ENCODE measurements around the gene LRRC40.

Gene LRRC40

DNA sequence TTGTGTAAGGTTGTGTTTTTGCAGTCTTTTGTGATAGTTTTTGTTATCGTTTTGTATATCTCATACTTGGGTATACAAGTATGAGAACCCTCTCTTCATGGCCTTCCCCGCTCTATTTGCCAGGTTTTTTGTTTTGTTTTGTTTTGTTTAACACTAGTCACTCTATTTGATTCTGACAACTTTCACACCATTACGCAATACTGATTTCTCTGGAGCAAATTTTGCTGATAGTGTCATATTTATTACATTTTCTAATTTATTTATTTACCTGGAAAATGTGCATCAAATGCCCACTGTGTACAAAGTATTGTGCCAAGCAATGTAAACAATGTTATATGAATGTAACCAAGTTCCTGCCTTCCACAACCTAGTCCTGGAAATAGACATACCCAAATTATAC lies 90.1 kb downstream of the LRRC40 start:
- no peak for DNase-seq (ENCODE audit: low read depth, low spot score)

DNA sequence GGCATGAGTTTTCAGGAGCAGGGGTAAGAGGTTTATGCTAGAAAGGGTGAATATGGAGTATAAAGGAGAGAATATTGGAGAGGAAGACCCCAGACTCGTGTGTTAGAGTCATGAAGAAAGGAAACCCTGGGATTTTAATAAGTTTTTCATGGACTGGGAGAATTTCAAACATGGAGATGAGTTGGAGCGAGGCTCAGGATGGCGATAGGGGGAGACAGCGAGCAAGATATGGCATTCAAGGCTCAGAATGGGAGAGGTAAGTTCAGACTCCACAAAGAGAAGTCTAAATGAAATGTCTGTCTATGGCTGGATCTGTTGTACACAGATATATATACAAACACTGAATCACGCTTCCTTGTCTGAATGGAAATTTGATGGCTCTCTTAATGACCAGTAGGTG lies 92.5 kb downstream of the LRRC40 start:
- no peak for DNase-seq (ENCODE audit: low read depth, low spot score)

DNA sequence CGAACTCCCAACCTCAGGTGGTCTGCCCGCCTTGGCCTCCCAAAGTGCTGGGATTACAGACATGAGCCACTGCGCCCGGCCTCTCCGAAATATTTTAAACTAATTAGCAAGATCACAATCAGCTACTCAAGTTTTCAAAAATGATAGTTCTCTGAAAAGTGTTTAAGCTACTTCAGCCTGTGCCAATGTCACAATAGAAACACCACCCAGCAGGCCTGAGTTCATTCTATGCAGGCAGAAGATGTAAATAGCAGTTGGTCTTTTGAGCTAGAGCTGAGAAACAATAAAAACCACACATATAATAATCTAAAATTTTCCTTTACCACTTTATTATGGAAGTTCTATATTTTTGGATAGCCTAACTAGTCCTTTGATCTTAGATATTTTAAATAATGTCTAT lies 96.1 kb downstream of the LRRC40 start:
- no peak for DNase-seq (ENCODE audit: low read depth, low spot score)

DNA sequence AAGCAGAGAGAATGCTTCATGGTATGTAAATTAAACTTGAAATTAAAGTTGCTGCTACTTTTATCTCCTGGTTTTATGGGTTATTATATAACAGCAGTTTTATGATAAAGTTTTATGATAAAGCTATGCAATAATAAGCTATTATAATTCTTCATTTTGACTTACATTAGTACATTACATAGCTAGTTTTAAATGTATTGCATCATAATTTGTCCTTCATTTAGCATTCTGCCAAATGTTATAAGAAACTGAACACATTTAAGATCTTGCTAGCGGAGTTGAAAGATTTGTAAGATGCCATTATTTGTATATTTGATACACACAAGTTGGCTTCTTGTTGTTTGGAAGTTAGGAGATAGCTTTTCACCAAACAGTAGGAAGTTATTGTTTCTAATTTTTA lies 101.6 kb downstream of the LRRC40 start:
- DNase-seq (ENCODE audit: low read depth, low spot score) = no peak

DNA sequence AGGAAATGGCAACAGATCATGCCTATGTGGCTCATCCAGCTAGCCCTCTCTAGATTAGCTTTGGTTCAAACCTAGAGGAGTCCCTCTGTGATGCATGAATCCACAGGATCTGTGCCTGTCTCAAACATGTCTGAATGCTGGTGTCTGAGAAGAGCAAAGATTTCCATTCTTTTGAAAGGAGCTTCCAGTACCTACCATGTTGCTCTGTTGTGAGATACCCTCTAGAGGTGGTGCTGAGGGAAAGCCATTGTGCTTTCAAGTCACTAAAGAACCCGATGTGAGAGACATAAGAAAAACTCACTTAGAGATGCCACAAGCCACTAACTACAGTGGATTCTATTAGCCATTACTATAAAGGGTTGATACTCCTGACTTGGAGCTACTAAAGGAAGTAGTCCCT lies 103.6 kb downstream of the LRRC40 start:
- no peak for DNase-seq (ENCODE audit: low read depth, low spot score)

DNA sequence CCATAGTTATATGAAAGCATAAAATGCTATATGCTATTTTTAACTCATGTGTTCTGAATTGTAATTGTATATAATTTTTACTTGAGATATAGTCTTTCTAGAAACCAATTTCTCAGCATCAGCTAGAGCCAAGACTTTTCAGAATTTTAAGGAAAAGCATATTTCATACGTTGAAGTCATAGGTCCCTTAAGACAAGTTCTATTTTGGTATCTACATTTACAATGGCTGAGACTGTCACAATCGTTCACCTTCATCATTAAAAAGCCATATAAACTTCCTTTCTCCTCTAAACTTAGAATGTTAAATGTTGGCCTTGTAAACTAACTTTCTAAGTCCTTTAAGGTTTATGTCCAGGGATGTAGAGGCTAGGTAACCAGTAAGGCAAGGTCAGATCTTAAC lies 104.1 kb downstream of the LRRC40 start:
- DNase-seq (ENCODE audit: low read depth, low spot score) = no peak

Measured in astrocyte of the hippocampus (primary cell).